ENCODE results near the gene TMEM179.

TMEM179 gene

DNA sequence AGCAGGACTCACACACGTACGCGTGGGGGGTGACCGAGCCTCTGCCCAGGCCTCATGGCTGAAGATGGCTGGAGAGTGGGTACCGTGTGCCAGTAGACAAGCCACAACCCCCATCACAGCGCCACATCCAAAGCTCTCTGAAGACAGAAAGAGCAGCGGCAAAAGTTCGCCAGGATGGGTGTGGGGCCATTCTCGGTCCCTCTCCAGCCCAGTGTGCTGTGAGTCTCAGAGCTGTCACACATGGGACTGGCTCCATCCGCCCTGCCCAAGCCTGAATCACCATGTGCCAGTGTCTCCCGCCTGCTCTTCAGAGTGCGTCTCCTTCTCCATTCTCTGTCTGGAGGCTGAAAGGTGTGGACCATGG lies 5.7 kb downstream of the TMEM179 start:
- DNase-seq (ENCODE audit: low read depth) = no peak

DNA sequence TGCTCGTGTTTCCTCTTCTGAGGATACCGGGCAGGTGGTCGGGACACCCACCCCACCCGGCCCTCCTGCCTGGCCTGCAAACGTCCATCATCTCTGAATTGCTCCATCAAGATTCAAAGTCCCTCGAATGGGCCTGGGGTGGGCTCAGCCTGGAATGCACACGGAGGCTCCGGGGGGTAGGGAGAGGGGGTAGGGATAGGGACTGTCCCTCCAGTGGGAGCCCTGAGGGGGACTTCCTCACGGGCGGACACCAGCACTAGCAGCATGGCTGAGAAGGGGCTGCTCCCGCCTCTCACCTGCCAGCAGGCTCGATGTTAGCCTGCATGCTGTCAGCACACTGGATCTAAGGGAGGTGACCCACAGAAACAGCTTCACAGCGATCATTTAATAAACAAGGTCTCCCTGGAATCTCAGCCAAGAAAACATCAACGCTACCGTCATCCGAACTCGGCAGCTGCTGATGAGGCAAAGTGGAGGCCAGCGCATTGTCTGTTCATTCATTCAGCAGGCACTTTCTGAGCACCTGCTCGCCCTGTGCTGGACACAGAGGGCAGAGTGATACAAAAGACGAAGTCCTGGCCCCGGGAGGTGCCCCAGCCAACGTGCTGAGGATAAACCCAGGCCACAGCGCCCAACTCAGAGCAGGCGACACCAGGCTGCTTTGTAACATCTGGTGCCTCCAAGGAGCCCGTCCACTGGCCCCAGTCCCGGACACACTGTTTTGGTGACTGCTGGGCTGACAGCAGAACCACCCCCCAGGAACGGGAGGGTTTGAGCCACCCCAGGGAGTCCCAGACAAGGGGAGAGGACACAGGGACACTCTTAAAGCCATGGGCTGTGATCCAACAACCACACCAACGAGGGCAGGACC lies 6.3 kb downstream of the TMEM179 start:
- no peak for DNase-seq (ENCODE audit: low read depth)

DNA sequence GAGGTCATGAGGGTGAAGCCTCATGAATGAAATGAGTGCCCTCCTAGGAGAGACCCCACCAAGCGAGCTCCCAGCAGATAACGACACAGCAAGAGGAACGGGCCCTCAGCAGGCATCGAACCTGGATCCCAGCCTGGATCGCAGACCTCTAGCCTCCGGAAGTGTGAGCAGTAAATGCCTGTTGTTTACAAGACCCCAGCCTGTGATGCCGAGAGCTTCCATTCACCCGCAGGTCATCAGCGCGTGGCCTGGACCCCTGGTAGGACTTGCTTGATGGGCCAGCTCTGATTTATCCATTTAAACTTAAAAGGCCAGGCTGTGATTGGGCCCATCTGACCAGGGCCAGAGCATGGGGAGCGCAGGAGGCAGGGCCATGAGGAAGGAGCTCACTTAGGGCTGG lies 7.0 kb downstream of the TMEM179 start:
- no peak for DNase-seq (ENCODE audit: low read depth)

DNA sequence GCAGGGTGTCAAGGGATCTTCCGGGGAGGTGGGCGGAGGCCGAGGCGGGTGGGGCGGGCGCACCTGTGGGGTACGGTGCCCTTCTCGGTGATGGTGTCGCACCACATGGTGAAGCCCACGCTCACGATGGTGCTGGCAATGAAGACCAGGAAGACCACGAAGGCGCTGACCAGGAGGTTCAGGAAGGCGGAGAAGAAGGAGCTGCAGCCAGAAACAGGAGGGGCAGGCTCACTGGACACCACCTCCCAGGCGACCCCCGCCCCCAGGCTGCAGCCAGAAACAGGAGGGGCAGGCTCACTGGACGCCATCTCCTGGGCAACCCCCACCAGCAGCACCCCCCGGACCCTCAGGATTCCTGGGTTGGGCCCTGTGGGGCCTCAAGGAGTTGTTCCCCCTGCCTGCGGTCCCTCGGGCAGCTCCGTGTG lies 7.6 kb downstream of the TMEM179 start:
- no peak for DNase-seq (ENCODE audit: low read depth)

DNA sequence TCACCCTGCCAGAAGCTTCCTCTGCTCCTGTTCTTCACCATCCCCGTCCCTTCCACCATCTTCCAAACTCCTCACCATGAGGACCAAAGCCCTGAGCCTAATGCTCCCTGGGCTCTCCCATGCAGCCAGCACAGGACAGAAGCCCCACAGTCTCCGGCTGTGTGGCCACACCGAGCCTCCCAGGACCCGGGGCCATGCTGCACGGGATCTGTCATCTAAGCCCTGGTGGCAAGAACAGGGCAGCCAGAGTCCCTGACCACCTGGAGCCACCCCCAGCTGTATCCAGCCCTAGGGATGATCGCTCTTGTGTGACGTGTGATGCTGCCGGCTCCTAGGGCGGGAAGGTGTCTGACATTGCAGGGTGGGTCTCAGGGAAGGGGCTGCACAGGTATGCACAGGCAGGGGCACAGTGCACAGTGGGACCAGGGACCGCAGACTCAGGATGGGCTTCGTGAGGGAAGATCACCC lies 8.1 kb downstream of the TMEM179 start:
- no peak for DNase-seq (ENCODE audit: low read depth)

DNA sequence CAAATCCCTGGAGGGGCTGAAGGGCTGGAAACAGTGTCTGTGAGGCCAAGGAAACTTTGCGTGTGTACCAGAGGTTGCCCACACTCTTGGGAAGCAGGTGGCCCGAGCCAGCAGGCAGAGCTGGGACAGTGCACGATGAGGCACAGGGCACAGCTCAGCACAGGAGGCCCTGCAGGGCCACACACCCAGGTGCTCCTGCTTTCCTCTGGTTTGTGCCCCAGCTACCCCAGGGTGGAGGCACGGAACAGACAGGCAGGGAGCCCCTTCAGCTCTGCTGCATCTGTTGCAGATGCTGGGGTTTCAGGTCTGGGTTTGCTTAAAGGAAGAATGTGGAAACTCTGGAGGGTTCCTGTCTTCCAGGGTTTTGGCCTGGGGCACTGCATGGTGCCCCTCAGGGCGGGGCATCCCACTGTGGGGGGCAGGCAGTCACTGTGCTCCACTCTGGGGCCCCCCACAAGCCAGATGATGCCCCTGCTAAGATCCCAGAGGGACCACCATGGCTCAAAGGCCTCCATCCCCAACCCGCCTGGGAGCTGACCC lies 8.6 kb downstream of the TMEM179 start:
- no peak for DNase-seq (ENCODE audit: low read depth)

DNA sequence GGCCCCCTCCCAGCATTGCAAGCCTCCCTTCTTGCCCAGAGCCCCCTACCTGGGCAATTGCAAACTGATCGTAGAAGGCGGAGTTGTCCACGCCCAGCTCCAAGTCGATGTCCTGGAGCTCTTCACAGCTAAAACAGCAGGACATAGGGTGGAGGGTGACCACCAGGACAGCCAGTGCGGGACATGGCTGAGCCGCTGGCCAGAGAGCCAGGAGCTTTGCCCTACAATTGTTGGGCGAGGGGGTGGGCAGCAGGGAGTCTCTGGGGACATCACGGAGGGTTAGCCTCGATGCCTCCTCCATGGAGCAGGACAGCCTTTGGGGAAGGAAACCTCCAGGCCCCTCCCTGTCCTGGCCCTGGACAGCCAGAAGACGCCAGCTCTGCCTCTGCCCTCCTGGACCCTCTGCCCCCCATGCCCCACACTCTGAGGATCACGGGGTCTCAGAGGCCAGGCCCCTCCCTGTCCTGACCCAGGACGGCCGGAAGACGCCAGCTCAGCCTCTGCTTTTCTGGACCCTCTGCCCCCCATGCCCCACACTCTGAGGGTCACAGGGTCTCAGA lies 9.4 kb downstream of the TMEM179 start:
- no peak for DNase-seq (ENCODE audit: low read depth)

DNA sequence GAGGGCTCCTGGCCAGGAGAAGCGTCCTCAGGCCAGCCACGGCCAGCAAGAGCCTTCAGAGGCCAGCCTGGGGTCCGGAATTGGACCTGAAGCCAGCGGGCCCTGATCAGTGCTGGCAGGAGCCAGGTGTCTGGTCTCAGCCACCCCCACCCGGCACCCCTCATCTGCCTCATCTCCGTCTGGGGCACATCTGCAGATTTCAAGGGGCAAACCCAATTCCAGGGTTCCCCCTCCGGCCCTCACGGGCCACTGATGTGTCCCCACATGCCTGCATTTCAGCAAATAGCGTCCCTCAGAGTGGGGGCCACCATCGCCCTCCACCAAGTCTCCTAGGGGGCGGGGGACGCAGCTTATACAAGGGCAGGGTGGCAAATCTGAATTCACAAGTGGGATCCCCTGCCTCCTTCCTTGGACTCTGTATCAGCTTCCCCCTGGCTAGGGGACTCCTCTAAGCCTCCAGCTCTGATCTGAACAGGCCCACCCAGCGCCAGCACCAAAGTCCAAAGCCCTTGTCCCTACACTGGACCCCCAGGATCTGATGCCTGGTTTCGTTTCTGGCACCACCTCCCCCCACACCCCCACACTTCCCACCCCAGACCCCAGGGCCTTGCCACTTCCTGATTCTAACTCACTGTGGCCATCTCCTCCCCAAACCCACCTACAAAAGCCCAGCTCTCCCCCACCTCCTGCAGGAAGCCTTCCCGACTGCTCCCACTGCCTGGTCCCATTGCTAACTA lies 10.1 kb downstream of the TMEM179 start:
- no peak for DNase-seq (ENCODE audit: low read depth)

DNA sequence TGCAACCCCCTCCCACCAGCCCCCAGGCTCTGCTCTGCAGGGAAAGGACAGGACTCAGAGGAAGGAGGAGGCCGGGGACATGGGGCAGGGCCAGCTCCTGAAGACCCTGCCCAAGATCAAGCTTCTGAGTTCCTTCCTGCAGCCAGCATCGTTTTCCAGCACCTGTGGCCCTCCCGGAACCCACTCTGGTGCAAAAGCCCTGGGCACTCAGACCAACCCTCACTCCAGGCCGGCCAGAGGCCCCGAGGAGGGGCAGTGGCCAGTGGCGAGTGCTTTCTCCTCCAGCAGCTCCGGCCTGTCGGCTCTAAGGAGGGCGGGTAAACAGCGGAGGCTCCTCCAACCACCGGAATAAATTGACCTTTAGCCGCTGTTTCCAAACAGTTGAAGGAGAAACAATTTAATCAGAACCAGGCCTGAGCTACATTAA lies 10.8 kb downstream of the TMEM179 start:
- no peak for DNase-seq (ENCODE audit: low read depth)

DNA sequence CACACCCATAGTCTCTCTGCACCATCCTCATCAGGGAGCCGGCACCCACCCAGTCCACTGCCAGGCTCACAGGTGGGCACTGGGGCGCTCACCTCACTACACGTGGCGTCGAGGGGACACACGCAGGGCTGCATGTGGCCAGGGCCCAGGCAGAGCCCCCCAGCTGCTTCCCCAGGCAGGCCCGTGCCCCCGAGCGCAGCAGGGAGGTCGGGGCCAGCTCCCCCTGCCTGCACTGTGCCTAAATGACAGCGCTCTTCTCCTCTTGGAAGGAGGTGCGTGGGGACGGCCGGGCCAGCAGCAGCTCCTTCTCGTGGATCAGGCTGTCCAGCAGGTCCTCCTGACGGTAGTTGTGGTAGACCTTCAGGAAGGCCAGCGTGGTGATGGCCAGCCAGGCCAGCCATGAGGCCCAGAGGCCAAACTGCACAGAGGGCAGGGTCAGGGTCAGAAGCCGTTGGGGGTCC lies 11.3 kb downstream of the TMEM179 start:
- DNase-seq (ENCODE audit: low read depth) = no peak

DNA sequence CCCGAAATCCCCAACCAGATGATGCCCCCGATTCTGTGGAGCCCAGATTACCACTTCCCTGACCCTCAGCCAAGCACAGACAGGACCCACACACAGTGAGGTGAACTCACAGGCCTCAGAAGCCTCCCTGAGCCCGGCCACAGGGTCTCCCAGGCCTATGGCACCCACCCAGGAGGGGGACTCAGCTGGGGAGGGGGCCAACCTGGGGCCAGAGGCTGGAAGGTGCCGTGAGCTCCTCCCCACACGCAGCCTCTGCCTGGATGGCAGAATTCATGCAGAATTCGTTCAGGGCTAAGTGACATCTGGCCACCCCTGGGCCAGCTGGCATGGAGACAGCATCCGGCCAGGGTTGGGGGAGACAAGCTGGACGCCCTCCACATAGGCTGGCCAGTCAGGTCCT lies 11.8 kb downstream of the TMEM179 start:
- DNase-seq (ENCODE audit: low read depth) = no peak

DNA sequence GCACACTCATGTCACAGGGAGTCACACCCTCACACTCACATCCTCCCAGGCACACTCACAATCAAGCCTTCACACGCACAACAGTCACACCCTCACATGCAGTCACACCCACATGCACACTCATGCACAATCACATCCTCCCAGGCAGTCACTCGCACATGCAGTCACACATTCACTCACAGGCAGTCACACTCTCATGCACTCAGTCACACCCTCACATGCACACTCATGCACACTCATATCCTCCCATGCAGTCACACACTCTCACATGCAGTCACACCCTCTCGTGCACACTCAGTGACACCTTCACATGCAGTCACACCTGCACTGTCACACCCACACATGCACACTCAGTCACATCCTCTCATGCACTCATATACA lies 12.3 kb downstream of the TMEM179 start:
- no peak for DNase-seq (ENCODE audit: low read depth)

DNA sequence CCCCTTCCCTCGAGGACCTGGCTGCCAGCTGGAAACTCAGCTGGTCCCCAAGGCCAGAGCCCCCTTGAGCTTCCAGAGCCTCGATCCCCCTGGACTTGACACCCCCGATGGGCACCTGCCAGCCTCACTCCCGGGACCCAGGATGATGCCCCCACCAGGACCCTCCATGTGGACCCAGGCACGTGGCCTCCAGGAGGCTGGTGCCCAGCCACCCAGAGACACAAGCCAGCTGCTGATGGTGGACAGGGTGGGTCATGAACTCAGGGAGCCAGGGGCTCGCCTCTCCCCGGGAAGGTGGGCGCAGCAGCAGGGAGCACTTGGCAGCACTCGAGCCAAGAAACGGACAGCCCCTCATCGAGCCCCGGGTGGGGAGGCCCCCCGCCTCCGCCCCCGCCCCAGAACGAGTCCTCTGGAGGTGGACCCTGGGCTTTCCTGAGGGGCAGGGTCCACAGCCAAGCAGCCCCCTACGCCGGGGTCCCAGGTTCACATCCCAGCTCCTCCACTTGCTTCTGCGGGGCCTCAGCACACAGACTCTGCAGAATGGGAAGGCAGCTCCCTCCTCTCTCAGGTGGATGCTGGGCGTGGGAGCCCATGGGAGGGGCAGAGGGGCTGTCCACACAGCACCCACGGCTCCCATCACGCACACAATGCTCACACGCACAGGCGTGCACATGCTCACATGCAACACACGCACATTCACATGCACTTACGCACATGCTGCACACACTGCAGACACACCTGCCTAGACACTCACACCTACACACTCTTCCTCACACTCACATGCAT lies 12.9 kb downstream of the TMEM179 start:
- DNase-seq (ENCODE audit: low read depth) = no peak

DNA sequence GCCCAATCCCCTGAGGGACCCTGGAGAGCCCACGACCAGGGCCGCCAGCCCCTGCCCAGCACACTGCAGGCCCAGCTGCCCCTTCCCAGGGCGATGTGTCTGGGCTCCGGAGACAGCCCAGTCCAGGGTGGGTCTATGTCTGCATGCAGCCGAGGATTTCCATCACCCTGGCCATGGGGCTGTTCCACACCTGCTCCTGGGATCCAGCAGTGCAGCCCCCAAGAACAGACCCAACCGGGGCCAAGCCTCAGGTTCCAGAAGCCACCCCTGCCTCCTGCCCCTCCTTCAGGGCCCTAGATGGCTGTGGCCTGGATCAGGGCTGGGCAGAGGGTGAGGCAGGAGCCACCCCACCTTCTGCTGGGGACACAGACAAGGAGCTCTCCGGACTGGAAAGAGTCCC lies 13.5 kb downstream of the TMEM179 start:
- DNase-seq (ENCODE audit: low read depth) = no peak

DNA sequence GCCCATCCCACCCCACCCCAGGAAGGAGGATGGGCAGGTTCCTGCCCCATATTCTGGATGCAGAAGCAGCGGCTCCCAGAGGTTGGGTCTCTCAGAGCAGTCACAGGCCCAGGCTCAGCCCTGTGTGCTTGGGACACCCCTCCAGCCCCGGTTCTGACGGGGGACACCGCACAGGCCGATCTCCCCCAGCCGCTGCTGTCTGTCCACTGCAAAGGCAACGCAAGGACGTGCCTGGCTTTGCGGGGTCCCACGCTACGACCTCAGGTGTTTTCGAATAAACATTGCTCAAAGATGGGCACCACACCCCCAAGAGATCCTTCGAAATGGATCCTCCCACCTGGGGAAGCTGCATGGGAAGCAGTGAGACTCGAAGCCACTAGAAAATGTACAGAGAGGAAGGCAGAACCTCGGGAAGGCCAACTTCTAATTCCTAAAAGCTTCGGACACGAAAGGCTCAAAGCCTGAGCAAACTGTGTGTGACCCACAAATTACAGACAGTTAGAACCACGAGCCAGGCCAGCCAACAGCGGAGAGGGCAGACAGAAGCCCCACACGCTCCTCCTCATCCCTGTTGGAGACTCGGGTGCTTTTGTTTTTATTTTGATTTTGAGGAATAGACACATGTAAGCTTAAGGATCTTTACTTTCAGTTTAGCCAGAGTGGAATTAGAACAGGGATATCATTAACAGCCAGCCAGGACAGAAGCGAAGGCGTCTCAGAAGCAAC lies 14.2 kb downstream of the TMEM179 start:
- DNase-seq (ENCODE audit: low read depth) = no peak

DNA sequence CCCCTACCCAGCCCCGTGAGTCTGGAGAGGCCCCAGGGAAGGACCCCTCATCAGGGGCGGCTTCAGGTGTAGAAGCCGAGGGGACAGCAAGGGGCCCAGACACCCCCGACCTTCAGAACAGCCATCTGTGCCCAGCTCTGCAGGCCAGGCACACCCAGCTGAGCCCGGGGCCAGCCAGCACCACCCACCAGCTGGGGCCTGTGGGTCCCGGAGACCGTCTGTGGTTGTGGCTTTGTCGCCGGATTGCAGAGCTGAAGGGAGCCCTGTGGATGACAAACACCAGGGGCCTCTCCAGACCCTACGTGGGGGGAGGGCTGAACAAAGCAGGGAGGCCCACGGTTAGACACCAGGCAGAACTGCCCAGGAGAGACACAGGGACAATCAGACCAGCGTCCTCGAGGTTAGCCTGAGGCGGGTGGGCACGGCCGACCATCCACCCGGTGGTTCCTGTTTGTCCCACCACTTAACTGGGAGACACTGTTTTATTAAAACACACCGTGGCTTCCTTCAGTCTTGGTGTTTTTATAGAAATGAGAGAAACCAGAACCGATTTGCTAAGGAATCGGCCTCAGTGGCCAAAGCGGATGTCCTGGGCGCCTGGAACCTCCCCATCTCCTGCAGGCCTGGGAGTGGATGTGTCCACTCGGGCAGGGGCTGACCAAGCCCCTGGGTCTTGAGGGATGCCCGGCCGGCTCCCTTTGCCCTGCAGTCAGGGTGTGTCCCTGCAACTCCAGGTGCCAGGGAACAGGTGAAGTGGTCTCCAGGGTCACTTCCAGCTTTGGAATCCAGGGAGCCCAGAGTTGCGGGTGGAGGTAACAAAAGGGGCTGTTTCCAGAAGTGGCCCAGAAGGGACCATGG lies 15.0 kb downstream of the TMEM179 start:
- DNase-seq (ENCODE audit: low read depth) = no peak

DNA sequence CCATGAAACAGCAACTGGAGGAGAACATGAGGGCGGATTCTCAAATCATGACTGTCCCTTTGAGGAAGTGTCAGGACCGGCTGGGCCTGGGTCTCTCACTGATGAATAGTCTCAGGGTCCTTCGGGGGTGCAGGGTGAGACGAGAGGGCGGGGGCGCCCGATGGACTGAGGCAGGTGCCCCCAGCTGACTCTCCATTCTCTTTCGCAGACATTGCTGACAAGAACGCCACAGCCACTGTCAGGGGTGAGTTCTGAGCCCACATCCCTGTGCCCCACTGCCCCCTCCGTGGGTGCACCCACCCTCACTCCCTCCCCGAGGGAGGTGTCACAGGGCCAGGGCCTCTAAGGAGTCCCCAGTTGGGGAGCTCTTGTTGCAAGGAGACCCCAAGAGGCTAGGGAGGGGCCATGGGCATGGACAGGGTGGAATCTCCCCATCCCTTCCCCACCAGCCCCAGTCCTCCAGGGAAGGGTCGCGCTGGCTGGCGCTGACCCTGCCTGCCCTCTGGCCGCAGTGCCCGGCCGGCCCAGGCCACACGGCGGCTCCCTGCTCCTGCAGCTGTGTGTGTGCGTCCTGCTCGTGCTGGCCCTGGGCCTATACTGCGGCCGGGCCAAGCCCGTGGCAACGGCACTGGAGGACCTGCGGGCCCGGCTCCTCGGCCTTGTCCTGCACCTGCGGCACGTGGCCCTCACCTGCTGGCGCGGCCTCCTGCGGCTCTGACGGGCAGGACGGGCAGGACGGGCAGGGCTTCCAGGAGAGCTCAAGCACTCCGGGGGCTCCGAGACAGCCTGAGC lies 16.3 kb downstream of the TMEM179 start:
- no peak for DNase-seq (ENCODE audit: low read depth)

DNA sequence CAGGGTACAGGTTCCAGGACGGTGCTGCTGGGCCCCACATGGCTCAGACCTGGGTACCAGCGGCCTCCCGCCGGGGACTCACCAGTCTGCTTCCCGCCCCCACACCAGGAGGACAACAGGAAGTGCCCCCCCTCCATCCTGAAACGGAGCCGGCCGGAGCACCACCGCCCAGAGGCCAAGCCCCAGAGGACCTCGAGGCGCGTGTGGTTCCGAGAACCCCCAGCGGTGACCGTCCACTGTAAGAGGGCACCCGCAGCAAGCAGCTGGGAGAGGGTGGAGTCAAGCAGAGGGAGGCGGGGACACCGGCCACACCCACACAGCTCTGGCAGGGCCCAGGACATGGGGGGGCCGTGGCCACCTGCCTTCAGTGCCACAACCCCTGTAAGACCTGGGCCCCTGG lies 16.9 kb downstream of the TMEM179 start:
- no peak for DNase-seq (ENCODE audit: low read depth)

DNA sequence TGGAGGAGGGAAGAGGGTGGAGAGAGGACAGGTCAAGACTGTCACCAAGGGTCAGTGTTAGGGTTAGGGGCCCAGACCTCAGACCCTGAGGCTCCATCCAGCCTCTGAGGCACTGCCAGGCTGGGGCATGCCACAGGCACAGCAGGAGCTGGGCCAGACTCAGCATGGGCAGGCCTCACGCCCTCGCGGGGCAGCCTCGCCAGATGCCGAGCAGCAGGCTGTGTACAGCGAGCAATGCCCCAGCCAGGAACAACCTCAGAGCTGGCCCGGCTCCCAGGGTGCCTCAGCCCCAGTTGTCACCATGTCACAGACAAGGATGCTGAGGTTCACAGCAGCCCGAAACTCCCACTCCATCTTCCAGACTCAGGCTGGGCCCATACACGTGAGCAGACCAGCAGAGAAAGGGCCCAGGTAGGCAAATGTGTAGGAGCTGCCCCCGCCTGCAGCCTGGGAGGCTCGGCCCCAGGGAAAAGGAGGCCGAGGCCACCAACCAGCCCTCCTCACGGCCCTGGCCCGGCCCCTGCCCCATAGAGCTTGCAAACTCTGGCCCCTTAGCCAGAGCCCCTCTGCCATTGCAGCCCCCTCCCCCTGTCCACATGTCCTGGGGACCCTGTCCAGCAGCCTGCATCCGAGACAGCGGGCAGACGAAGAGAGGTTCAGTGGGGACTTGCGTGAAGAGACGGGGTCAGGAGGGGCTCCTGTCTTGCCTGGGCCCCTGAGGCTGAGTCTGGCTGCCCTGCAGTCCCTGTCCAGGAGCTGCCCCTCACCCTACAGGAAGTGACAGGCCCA lies 17.5 kb downstream of the TMEM179 start:
- DNase-seq (ENCODE audit: low read depth) = no peak

All from activated gamma-delta T cell treated with anti-CD3 and anti-CD28 coated beads, Interleukin-2, amount 50 U/mL, for 16 hours (primary cell).